Activated CD4-positive, alpha-beta T cell treated with anti-CD3 and anti-CD28 coated beads for 24 hours (primary cell): ENCODE results near the gene PTN.

Experiments
- DNase-seq, 2 donors: peaks; one replicate each; pipeline ENCODE4 v3.0.0-alpha.2; 2020; ENCODE audit warnings: low read depth in 2 of 2

Gene PTN, protein sequence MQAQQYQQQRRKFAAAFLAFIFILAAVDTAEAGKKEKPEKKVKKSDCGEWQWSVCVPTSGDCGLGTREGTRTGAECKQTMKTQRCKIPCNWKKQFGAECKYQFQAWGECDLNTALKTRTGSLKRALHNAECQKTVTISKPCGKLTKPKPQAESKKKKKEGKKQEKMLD

DNA sequence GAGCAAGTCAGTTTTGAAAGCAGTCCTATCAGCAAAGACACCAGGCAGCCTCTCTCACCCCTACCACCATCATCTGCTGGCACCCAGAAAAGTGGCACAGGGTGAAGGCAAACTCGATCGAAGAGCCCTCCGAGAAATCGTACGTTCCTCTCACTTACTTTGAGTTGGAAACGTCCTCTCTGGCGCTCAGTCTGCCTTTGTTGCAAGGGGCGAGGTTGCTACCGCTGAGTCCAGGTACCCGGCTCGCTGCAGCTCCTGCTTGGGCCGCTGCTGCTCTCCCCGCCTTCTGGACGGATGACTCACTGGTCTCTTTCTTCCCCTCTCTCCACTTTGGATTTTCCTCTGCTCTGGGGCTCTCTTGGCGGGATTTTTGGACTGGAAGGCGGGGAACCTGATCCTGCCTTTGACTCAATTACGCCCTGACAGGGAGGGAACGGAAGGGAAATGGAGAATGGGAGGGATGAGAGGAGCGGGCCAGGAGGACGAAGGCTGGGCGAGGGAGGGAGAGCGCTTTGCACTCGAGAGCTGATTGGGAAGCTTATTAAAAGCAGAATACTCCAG, at the start of gene PTN:
PTN (minus strand) TSS at position 453 of the 561 bp plus-strand sequence. CDS start 88,760 bp downstream, outside the sequence.
- DNase-seq, result no peak

- no peak for DNase-seq
Measured at GRCh38 chr7:137390076-137390475, 46.5 kb upstream of the PTN start.

DNA sequence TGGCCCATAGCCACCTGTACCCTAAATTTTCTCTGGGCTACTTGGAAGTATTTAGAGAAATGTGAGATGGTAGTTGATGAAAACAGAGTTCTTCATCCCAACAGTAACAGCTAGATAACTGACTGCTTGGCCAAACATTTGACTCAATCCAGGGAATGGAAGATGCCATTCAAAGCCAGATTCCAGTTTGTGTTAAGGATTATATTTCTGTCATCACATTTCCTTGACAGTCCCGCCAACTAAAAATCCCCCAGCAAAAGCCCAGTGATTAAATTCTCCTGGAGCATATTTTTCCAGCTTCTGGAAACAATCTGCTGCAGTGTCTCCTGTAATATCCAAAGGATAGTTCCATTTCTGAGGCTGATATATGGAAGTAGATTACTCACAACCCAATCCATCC, 45.4 kb upstream of the PTN start:
- no peak for DNase-seq

DNA sequence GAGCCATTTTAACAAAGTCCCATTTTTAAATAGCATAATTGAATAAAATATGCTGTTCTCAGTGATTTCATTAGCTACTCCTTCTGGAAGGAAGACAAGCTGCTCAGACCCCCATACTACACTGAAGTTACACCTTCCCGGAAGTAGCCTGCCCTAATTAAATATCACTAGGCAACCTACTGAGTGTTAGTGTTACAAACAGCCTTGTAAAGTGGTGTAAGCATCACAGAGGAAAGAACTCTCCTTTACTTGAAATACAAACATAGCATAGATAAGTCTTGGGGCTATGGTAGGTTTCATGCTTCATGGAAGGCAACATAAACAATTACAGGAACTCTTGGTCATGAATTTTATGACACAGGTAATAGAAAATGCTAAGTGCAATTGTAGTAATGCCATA, 43.4 kb upstream of the PTN start:
- DNase-seq, result no peak

GRCh38 chr7:137381045-137381444, 37.5 kb upstream of the PTN start:
- no peak for DNase-seq

DNA sequence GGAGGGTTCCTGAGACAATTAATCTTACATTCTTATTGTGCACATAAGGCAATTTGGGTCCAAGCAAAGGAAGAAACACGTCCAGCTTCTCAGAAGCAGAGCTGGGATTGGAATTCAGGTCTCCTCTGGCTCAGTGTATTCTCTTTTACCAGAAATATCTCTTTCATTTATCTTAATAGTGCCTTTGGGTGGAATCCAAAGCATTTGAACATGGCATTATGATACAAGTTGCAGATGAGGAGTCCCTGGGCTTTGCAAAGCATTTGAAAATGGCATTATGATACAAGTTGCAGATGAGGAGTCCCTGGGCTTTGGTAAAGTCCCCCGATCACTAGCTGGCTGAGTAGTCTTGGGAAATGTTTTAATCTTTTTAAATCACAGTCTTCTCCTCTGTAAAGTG, 30.0 kb upstream of the PTN start:
- no peak for DNase-seq

DNA sequence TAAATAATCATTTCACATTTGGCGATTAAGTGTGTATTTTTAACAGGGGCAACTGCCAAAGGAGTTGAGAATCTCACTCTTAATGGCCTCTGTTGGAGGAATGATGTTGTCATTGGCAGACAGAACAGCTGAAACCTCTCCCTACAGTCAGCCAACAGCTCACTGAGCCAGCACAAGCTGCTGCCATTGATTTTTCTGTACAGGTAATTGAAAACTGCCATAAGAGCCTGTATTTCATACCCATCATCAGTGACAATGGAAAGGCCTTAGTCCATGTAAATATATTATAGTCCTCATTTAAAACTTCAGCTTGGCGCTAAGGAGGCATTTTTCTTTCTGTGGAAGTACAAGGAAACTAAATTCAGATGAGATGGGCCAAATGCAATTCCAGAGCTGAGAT, 28.1 kb upstream of the PTN start:
- DNase-seq, result no peak

DNA sequence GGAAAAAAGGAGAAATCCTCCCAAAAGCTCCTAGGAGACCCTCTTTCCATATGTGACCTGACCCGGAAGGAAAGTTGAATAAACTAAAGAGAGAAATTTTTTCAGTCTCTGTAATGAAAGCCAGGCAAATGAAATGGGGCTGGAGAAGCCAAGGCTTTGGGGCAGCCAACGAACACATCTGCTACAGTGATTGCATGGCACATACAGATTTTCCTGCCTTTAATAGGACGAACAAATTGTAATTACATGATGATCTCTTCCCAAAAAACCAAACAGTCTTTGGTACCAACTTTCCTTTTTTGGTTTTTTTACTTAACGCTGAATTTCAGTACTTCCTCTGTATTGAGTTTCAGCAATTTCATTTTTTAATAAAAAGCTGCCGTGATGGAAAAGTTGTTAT, 23.5 kb upstream of the PTN start:
- no peak for DNase-seq

DNA sequence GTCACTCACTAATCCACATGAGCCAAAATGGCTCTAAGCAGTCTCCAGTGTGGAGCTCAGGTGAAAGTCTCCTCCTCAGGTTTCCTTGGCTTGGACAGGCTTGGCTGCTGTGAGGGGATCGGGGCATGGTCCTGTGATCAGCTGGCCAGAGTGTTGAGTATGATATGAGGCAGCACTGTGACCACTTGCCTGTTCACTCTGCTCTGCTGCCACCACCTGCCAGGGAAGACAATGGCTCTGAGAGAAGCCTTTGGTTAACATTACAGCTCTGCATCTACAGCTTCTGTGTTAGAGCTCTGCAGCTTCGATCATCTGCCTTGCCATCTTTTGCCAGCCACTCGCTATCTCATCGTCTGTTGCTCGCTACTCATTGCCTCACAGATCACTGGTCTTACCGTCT, 20.1 kb upstream of the PTN start:
- no peak for DNase-seq

- DNase-seq, result no peak
Measured at GRCh38 chr7:137360087-137360679, 16.6 kb upstream of the PTN start.

- DNase-seq, result no peak
Measured at GRCh38 chr7:137354961-137355360, 11.4 kb upstream of the PTN start.

GRCh38 chr7:137354396-137354795, 10.9 kb upstream of the PTN start:
- DNase-seq, result no peak

GRCh38 chr7:137351941-137352340, 8.4 kb upstream of the PTN start:
- DNase-seq, result no peak

- no peak for DNase-seq
Measured at GRCh38 chr7:137345799-137346449, 2.4 kb upstream of the PTN start.

DNA sequence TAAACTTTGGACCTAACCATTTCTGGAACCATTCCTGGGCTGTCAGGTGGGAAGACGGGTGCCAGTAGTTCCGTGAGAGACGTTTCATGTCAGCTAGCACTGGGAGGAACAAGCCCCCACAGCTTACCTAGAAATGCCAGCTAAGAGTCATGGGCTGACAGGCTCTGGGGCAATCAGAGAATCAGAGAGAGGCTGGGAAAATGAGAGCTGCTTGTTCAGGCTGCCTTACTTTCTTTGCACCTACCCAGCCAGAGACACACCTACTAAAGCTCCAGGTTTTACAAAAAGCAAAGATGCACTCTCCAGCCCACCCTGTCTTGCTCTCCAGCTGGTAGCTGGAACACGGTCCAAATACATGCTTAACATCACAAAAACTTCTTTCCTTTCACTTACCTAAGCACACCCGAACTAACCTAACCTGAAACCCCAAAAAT, 688 bp downstream of the PTN start:
- no peak for DNase-seq

DNA sequence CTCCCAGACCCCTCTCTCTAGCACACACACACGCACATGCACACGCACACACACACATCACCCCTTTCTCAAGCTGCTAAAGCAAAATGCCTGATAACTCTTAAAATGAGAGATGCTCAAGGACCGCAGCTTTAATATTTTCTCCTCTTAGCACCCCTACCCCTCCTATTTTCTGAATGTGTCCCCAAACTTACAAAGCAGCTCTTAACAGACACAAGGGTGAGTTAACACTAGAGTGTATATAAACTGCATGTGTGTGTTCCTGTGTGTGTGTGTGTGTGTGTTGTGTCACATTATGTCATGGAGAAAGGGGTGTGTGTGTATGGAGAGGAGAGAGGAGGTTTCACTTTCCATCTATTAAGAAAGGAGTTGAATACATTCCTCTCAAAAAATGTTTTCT, 1.3 kb downstream of the PTN start:
- no peak for DNase-seq

- no peak for DNase-seq
Measured at GRCh38 chr7:137337902-137338301, 5.6 kb downstream of the PTN start.

DNA sequence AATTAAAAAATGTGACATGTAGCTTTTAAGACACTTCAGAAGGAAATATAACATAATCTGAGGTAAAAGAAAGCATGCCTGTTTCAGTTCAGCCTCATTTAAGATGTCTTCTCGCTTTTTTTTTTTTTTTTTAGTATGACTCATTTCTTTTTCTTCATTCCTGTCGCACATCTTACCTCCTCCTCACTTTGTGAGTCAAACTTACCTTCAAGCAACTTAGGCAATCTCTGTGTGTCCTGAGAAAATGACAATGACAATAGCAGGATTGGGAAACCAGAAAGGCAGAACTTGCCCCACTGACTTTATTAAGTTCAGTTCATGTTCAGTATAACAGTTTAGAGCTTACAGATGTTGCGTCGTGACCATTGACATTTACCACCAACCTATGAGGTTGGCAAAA, 7.7 kb downstream of the PTN start:
- no peak for DNase-seq

DNA sequence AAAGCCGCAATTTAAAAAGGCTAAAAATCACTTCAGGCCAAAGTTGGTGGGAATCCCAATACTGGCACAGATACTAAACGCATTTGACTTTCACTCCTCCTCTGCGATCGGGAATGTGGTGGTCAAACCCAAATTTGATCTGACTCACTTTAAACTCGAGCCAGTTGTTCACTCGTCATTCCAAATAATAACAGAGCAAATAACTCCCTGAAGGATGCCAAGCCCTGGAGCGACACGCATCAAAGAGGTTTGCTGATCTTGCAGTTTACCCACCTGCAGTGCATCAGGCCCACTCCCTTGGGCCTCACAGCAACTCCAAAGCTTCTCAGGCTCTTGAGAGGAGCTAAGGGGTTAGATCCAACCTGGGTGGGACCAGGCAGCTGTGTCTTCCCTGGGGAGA, 12.2 kb downstream of the PTN start:
- DNase-seq, result no peak

DNA sequence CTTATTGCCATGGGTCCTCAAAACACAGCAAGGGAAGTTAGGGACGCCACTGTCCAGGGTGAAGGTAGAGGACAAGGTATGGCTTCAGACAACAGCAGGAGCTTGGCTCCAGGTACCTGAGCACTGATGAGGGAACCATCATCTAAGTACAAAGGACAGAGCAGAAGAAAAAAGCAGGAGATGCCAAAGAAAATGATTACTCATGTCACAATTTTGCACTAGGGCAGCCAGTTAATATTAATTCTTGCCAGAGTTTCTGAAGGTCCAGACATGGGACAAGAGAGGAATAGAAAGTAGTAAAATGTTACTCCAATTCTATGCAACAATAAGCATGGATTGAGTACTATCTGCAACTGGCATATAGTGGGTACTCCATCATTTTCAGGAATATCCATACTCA, 14.1 kb downstream of the PTN start:
- DNase-seq, result no peak

GRCh38 chr7:137328373-137329120, 15.0 kb downstream of the PTN start:
- no peak for DNase-seq

GRCh38 chr7:137325927-137326326, 17.6 kb downstream of the PTN start:
- DNase-seq, result no peak
